ENCODE results near the gene LRRC8E.

Gene LRRC8E

GRCh38 chr19:7933828-7934725 is 45.8 kb downstream of the LRRC8E start:
- no peak for DNase-seq

- no peak for DNase-seq
Observed at GRCh38 chr19:7934766-7935165, 46.5 kb downstream of the LRRC8E start.

GRCh38 chr19:7940841-7941240 is 52.5 kb downstream of the LRRC8E start:
- DNase-seq = no peak

DNA sequence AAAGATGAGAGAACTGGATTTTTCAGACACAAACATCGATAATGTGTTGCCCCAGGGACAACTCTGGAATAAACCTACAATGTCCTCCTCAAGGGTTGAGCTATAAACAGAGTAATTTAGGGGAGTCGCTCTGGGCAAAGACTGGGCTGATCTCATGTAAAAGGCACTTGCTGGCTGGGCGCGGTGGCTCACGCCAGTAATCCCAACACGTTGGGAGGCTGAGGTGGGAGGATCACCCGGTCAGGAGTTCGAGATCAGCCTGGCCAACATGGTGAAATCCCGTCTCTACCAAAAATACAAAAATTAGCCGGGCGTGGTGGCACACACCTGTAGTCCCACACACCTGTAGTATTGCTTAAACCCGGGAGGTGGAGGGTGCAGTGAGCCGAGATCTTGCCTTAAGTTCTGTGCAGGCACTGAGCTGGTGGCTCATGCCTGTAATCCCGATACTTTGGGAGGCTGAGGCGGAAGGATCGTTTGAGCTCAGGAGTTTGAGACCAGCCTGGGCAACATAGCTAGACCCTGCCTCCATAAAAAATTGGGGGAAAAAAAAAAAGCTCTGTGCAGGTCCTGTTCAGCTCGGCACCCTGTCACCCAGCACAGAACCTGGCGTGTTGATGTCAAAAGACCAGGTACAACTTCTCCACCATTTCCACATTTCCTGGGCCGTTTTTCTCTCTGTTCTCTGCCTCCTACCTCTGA is 53.7 kb downstream of the LRRC8E start:
- DNase-seq = no peak

GRCh38 chr19:7942981-7943443 is 54.7 kb downstream of the LRRC8E start:
- no peak for DNase-seq

GRCh38 chr19:7943444-7944176 is 55.3 kb downstream of the LRRC8E start, which contains the start of gene TIMM44:
Gene TIMM44, minus strand, starts transcription at chr19:7943666. Its CDS starts 15 bp downstream, at chr19:7943651.
- DNase-seq = peak; percentile 98

DNA sequence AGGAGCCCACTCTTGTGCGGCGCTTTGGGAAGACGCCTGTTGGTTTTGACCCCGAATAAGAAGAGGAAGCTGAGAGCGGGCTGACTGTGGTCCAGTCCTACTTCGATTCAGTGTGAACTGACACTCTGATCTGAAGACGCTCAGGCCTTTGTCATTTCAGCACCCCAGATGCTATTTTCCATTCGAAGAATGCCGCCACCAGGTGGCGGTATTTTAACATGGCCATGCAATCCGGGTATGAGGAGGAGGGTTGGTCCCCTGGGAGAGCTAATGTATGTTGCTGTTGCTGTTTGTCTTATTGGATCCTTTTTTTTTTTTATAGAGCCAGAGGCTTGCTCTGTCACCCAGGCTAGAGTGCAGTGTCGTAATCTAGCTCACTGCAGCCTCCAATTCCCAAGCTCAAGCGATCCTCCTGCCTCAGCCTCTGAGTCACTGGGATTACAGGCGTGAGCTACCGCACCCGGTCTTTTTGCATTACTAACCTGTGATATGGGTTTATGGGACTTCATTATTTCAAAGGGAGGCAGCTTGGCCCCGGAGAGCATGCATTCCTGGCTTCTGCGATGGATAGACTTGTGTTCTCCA is 56.0 kb downstream of the LRRC8E start:
- peak; percentile 62 for DNase-seq

- DNase-seq = no peak
Observed at GRCh38 chr19:7947939-7948338, 59.6 kb downstream of the LRRC8E start.

All from NCI-H2029 treated with DMSO at 0.1 percent for 48 hours (cell line).